HG03442 (cell line): ENCODE results near the gene RGMB.
"Not testable (repeated sequence)": the region's sequence is repeated elsewhere in the genome, so short reads cannot be mapped to it uniquely, and the experiment has no call there.

Experiments used
- ATAC-seq: cut with Tn5 transposase; IDR thresholded peaks from one replicate; pipeline ENCODE4 v1.9.1; 2021; ENCODE audit warnings: mild to moderate bottlenecking, moderate library complexity; ENCODE audit not compliant: unreplicated experiment

Gene RGMB

DNA sequence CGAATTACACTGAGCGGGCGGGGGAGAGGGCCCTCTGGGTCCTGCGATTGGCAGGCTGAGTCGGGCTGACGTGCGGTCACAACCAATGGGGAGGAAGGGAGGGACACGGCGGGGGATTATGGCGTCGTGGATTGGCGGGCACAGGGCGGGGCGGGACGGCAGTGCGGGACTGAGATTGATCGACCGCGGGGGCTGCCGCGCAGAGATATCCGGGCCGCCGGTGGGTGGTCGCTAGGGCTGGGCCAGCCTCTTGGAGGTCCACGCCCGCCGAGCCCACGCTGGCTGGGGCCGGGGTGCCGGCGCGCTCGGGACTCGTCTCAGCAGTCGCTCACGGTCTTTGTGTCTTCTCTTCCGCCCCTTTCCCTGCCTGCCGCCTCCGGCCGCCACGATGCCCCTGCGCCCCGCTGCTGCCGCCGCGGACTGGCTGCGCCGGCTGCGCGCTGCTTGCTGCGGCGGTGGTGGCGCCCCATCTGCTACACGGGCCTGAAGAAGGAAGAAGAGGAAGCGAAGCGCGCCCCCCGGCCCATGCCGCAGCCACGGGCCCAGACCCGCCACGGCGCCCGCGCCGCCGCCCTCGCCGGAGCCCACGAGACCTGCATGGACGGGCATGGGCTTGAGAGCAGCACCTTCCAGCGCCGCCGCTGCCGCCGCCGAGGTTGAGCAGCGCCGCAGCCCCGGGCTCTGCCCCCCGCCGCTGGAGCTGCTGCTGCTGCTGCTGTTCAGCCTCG, at the start of gene RGMB:
TSS of gene RGMB (plus strand) at position 200 of the 728 bp plus-strand sequence. CDS start at position 608, 408 bp downstream.
- ATAC-seq = peak; percentile 82

GRCh38 chr5:98726258-98726657, 47.2 kb upstream of the RGMB start:
- ATAC-seq = no peak

DNA sequence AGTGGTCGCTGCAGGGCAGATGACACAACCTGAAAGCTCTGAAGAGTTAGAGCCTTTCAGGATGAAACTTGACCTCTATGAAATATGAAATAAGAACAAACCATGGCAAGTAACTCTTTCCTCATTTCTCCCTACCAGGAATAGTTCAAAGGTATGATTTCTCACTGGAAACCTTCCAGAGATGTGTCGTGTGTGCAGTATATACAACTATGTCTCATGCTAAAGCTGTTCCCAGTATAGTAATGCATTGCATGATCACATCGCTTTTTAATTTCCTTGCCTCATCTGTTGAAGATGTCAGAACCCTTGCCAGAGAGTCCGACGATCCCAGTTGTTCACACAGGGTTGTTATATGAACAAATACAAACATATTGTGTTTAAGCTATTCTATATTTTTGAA, 45.8 kb upstream of the RGMB start:
- ATAC-seq = no peak

- no peak for ATAC-seq
Measured at GRCh38 chr5:98734646-98735045, 38.8 kb upstream of the RGMB start.

DNA sequence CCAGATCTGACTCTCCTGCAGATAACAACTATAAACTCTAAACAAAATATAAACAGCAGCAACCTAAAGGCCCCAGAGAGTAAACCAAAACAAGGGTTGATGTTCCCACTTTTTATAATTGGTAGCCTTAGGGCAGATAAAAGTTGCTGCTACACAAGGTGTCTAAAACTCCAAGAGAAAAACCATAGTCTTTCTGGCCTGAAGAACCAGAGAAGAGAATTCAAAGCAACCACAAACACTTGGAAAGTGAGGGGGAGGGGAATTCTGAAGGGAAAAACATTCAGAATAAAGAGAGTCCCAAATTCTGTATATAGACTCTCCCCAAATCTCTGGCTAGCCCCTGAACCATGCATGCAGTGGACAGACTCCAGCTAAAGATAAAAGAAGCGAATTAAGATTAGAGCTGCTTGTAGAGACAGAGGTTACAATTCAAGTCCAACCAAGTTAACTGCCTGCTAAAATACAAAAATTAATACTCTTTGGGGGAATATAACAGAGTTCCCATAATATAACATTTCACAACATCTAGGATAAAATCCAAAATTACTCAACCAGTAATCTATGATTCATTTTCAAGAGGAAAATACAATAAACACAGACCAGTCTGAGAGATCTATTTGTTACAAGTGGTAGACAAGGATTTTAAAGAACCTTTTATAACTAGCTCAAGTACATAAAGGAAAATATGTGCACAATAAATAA, 37.5 kb upstream of the RGMB start:
- ATAC-seq = no peak

DNA sequence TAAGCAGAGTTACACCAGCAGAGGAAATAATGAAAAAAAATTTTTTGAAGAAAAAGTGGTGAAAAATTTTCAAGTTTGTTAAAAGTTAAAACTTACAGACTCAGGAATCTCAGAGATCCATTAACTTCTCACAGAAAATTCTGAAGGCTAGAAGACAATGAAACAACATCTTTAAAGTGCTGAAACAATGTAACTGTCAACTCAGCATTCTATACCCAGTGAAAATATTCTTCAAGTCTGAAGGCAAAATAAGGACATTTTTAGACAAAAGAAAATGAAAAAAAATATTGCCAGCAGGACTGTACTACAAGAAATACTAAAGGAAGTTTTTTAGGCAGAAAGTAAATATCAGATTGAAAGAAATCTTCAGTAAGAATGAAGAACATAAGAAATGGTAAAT, 36.7 kb upstream of the RGMB start:
- no peak for ATAC-seq

DNA sequence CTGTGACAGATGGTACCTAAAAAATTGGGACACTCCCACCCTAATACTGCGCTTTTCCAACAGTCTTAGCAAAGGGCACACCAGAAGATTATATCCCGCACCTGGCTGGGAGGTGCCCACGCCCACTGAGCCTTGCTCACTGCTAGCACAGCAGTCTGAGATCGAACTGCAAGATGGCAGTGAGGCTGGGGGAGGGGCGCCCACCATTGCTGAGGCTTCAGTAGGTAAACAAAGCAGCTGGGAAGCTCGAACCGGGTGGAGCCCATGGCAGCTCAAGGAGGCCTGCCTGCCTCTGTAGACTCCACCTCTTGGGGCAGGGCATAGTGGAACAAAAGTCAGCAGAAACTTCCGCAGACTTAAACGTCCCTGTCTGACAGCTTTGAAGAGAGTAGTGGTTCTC, 36.0 kb upstream of the RGMB start:
- not testable (repeated sequence) for ATAC-seq

GRCh38 chr5:98738481-98739149, 34.8 kb upstream of the RGMB start:
- ATAC-seq = not testable (repeated sequence)

DNA sequence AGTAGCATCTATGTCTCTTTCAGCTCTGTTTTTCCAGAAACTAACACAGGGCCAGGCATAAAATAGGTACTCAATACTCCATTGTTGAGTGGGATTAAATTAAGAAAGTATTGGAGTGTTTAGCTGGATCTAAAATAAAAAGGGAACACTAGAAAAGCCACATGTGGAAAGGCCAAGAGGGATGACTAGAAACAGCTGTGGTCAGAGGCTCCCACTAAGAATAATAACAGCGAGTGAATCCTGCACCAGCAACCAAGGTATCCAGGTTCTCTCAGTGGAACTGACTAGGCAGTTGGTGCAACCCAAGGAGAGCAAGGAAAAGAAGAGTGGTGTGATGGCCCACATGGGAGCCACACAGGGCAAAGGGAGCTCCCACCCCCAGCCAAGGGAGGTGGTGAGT, 31.5 kb upstream of the RGMB start:
- no peak for ATAC-seq

GRCh38 chr5:98742396-98743073, 30.9 kb upstream of the RGMB start:
- ATAC-seq = no peak

GRCh38 chr5:98748259-98748658, 25.2 kb upstream of the RGMB start:
- ATAC-seq = not testable (repeated sequence)

DNA sequence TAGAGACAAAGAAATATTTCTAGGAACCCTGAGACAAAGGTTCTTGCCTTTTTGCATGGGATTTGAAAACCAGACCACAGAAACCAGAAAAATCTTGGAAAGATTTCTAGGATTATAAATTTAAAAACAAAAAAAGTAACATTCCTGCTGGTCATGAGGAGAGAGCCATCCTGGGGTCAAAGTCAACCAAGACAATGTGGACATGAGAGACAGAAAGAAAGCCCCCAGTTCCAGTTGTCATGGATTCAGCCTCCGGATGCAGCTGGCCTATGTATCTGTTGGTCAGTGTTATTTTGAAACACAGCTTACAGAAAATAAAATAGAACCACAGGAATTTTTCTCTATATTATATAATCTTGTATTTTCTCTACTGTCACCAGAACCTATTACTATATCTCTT, 24.4 kb upstream of the RGMB start:
- ATAC-seq = no peak

DNA sequence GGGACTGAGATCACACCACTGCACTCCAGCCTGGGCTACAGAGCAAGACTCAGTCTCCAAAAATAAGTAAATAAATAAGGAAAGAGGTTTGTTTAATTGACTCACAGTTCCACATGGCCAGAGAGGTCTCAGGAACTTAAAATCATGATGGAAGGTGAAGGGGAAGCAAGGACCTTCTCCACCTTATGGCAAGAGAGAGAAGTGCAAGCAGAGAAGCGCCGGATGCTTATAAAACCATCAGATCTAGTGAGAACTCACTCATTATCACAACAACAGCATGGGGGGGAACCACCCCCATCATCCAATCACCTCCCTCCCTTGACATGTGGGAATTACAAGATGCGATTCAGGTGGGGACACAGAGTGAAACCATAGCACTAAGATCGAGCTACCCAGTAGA, 22.8 kb upstream of the RGMB start:
- ATAC-seq = peak; percentile 92

GRCh38 chr5:98752331-98752730, 21.1 kb upstream of the RGMB start:
- not testable (repeated sequence) for ATAC-seq

- ATAC-seq = not testable (repeated sequence)
Measured at GRCh38 chr5:98752801-98753200, 20.7 kb upstream of the RGMB start.

DNA sequence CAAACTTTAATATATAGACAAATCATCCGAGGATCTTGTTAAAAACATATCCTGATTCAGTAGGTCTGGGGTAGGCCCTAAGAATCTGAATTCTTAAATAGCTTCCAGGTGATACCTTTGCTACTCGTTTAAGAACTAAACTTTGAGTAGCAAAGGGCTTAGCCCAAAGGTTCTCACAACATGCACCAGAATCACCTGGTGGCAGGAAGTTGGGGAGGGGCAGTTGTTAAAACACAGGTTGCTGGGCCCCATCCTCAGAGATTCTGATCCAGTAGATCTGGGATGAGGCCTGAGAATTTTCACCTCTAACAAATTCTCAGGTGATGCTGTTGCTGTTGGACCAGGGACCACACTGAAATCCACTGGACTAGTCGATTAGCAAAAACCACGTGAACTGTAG, 20.0 kb upstream of the RGMB start:
- no peak for ATAC-seq

DNA sequence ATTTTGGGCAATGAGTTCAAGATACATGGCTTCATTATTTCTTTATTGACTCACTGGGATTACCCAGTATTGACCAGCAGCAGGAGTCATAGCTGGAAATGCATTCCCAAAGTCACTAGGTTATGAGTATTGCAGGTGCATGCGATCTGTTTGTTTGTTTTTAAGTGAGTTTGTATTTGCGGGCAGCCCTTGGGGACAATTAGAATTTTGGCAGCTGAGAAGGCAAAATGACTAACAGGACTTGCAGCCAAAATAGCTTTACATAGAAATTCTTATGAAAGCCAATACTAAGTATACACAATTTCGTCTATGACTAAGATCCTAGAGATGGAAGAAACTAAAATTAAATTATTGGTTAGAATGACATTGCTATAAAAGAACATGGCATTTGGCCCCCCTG, 18.1 kb upstream of the RGMB start:
- ATAC-seq = no peak

DNA sequence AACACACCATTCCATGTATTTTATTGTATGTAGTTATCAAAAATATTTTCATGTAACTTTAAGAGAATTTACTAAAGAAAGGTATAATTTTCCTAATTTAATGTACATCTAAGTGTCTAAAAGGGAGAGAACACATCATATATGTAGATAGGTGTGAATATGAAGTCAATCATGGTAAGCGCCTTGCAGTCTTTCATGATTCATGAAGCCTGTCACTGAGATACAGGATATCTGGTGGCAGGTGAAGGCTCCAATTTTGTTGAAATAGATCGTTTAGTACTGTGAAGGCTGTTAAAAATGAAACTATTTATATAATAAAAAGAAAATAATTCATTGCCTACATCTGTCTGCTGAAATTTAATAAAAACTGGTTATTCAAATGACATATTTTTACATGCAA, 15.5 kb upstream of the RGMB start:
- no peak for ATAC-seq

- ATAC-seq = no peak
Measured at GRCh38 chr5:98763001-98763630, 10.3 kb upstream of the RGMB start.

GRCh38 chr5:98765815-98766214, 7.6 kb upstream of the RGMB start:
- ATAC-seq = no peak

- ATAC-seq = no peak
Measured at GRCh38 chr5:98767581-98767980, 5.9 kb upstream of the RGMB start.
